ENCODE data around the gene CFAP58.

The CFAP58 gene

DNA sequence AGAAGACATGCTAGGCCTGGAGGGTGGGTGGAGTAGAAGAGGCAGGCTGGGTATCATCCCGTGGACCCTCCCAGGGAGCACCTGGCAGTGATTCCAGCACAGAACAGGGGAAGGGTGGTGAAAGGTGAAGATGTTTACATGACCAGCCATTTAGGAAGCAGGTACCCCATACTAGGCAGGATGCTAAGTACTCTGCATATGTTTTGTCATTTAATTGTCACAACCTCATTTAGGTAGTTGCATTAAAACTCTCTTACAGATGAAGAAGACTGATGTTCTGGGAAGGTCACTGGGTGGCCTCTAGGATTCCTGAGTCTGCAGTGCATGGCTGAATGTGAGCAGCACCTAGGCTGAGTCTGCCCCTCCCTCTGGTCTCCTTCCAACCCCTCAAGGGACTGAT, 30.5 kb upstream of the CFAP58 start:
- no peak for DNase-seq

DNA sequence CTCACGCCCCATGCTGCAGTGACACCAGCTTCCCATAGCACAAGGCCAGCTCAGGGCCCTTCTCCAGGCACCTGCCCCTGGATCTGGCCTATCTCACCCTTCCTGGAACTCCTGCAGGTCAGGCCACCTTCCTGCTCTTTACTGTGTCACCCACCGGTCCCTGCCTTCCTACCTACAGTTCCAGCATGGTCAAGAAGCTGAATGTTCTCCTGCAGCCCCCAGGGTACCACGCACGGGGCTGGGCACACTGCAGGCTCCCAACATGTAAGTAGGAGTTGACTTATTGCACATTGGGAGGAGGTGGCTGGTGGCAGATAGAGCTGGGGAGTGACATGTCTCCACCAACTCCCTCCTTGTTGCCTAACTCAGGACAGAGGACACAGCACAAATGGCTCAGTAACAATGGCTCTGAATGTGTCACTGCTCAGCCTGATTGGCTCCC, 29.9 kb upstream of the CFAP58 start:
- peak; percentile 7 for DNase-seq

DNA sequence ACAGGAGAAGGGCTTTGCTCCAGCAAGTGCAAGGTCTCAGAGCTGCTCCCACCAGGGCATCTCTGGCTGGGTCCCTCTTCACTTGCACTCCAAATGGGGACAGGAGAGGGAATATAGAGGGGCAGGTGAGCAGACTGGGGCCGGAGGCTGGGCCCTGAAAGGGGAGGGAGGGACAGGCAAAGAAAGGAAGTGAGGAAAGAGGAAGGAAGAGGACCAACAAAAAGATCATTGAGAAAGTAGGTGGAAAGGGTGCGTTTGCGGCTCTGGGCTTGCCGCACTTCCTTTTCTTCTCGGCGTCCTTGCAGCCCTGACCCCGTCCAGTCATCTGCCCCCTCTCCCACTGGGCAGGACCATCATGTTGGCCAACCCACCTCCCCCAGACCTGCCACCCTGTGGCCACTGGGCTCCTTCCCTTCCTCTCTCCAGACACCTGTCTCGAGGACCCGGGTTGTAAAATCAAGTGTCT, 29.4 kb upstream of the CFAP58 start:
- peak; percentile 27 for DNase-seq

DNA sequence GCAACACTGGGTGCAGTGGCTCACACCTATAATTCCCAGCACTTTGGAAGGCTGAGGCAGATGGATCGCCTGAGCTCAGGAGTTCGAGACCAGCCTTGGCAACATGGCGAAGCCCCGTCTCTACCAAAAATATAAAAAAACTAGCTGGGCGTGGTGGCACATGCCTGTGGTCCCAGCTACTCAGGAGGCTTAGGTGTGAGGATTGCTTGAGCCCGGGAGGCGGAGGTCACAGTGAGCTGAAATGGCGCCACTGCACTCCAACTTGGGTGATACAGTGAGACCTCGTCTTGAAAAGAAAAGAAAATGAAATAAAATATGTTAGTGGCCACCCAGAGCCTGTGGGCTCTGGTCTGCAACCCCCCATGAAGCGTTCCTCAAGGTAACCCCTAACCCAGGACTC, 28.7 kb upstream of the CFAP58 start:
- DNase-seq, result peak; percentile 9

DNA sequence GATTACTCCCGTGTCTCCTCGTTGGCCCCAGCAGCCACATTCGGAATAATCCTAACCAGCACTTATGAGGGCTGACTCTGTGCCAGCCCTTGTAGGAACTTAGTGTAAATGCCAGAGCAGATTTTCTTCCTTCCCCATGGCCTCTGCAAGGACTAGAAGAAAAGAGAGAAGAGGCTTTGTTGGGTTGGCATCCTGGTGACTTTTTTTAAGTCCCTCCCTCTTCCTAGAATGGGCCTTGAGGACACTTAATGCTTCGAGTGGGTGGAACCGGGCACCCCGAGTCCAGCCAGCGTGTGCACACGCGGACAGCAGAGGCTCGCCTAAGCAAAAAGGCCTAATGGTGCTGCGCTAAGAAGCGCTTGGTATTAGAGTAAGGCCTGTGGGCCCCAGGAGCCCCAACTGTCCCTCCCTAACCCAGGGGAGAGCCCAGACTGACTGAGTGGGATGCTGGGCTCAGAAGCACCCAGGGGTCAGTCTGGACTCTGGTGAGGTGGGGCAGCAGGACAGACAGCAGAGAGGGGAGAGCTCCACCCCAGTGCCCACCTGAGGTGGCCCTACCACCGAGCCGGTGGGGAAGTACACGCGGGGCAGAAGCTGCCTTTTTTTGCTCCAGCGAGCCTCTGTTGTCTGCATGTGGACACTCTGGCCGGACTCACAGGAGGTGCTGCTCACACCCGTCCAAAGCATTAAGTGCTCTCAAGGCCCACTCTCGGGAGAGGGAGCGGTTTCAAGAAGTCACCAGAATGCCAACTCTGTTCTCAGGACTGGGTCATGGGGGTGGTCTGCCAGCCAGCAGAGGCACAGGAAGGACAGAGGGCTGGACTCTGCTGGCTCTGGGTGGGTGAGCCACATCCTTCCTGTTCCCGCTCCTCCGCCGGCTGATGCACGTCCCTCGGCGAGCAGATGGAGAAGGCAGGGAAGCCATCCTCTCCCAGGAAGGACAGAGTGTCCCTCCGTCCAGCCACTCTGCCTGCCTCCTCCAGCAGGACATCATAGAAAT, 27.9 kb upstream of the CFAP58 start:
- DNase-seq, result peak; percentile 30

DNA sequence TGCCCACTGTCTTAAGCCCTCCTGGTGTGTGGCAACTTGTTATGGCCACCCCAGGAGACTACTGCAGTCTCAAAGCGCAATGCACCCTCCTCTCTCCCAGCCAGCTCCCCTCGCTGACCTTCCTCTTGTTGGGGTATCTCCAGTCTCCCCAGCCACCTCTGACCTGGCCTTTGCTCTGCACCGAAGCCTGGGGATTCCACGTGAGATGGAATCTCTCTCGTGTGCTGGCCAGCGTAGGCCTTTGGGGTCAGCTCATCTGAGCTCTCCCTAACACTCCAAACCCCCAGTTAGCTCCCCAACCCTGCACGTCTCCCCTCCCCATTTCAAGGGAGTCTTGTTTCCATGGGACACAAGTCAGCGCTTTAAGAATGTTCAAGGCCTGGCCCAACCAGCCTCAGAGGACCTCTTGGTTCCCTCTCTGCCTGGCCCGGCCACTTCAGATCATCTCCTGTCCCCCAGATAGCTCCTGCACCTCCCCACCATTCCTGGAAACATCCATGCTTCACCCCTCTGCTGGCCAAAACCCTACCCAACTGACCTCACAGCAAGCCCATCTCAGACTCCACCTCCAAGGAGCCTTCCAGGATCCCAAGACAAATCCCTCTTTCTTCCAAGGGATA, 26.5 kb upstream of the CFAP58 start:
- DNase-seq, result no peak

DNA sequence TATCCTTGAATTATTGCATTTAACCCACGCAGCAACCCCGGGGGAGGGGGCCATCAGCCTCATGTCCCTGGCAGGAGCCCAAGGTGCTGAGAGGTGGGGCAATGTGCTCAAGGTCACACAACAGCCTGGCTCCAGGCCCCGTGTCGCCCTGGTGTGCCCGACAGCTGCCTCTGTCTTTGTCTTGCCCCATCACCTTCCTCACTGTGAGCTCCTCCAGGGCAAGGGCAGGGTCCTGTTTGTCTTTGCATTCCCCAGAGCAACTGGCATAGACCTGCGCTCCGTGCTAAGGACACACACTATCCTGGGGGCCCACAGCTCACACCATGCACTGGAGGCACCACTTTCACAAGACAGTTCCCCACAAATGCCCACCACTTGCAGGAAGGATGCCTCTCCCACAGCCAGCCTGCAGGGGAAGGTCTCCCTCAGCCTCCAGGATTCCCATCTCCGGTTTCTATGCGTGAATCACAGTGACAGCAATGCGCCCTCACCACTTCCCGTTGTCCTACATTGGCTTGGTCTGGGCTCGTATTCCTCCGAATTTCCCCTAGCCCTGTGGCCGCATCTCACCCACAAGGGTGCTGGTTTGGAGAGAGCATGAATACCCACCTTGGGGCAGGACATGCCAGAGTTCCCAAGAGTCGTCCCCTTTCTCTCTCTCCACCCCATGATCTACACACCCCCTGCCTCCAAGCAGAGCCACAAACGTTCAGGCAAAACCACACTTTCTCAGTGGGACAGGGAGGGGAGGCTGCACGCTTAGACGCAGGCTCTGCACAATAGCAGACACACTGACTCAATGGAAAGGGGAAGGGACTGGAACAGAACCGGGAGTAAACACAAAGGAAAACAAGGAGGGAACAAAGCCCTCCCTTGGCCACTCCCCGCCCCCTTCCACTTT, 25.6 kb upstream of the CFAP58 start:
- DNase-seq, result peak; percentile 76

DNA sequence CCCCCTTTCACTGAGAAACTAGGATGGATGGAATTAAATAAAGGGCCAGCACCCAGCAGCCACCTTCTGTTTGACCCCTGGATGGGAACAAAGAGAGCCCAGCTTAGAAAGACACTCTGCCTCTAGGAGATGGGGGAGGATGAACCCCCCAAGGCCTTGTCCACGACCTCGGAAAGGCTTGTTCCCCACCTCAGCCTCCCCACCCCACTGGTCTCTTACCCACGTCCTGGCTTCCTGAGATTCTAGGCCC, 25.1 kb upstream of the CFAP58 start:
- no peak for DNase-seq

DNA sequence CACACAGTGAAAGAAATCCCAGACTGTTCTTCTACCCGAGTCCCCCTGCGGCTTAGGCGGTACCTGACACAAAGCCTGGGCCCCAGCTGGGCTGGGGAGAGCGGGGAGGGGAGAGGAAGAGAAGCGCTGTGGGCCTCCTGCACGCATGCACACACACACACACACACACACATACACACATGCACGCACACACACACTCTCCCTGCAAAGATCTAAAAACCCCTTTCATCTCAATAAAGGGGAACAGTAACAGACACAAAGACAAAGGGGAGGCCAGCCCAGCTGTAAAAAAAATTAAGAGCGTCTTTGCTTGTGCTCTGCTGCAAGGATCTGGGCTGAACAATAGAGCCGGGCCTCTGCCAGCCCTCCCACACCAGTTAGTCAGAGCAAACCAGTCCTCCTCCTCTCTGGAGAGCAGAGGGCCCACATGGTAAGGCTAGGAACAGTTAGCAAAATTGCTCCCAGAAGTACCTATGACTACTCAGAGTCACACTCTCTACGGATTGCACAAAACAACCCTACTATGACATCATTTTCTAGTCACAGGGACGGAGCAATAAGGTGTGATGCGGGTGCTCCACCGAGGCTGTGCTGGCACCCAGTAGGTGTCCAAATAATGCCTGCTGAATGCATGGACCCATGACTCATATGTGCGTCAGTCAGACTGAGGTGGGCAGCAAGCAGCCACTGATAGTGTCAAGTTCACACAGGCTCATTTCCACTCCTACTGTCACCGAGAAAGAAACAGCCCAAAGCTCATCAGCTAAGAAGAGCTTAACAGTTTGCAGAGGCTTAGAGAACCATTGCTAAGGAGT, 24.5 kb upstream of the CFAP58 start:
- DNase-seq, result peak; percentile 78

DNA sequence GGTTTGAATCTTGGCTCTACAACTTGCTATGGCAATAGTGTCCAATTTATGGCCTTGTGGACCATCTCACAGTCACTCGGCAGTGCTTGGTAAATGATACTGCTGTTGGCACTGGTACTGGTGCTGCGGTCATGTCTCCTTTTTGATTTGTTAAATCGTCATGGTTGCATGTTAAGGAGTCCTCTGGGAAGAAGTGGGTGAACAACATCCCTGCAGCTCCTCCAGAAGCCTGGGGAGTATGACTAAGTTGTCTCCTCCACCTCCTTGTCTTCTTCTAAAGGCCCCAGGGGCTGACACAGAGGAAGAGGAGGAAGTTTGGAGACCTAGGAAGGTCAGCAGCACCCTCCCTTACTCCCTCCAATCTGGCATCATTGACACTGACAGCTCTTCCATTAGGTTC, 23.9 kb upstream of the CFAP58 start:
- no peak for DNase-seq

DNA sequence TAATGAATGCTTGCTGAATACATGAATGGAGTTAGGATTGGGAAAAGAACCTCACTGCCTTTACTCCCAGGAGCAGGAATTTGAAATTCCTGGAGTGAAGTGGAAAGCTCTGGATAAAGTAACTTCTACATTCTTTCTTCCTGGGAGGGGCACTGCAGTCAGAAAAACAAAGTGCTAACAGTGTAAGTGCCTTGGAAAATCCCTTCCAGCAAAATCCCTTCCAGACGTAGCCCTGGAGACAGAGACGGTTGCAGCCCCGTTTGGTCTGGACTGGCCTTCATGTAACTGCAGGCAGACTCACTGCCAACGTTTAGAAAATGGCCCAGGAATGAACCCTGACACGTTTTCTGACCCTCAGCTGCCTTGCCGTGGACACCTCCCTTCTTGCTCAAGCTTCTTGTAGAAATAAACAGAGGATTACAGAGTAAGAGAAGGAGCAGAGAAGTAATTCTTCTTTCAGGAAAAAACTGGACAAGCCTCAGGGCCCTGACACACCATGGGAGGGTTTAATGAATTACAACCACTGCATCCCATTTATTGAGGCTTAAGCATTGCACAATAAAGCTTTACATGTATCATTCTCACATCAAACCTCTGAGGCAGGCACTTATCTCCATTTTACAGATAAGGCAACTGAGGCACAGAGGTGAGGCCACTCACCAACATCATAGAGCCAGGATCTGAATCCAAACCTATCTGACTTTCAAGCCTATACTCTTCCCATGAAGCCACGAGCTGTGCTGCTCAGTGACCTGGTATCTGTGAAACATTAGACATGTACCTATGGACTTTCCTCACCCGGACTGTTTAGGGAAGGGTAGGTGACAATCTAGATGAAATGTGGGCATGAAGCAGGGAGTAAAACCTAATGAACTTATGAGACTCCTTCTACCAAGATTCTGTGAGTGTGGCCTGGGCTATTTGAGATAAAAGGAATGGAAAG, 23.2 kb upstream of the CFAP58 start:
- peak; percentile 91 for DNase-seq

DNA sequence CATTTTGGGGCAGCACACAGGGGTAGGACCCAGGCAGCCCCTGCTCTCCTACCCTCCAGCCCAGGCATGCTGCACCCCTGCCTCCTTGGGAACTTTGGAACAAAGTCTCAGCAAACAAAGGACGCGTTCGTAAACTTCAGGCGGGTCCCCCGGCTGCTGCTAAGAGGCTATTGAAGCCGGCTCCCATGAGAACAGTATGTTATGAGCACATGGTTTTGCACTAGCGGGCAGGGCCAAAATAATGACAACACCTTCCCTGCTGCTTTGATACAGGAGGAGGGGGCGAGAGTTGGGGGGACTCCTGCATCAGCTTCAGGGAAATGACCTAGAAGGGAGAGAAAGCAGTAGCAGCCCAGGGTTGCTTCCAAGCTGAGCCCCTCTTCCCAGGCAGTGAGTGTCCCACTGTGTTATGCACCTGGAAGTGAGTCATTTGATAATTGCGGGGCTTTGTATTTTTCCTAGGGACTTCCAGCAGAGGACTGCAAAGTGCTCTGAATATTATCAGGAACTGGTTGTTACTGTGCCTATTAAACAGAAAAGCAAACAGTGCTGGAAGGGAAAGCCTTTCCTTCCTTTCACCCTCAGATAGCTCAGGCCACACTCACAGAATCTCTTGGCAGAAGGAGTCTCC, 22.3 kb upstream of the CFAP58 start:
- DNase-seq, result no peak

DNA sequence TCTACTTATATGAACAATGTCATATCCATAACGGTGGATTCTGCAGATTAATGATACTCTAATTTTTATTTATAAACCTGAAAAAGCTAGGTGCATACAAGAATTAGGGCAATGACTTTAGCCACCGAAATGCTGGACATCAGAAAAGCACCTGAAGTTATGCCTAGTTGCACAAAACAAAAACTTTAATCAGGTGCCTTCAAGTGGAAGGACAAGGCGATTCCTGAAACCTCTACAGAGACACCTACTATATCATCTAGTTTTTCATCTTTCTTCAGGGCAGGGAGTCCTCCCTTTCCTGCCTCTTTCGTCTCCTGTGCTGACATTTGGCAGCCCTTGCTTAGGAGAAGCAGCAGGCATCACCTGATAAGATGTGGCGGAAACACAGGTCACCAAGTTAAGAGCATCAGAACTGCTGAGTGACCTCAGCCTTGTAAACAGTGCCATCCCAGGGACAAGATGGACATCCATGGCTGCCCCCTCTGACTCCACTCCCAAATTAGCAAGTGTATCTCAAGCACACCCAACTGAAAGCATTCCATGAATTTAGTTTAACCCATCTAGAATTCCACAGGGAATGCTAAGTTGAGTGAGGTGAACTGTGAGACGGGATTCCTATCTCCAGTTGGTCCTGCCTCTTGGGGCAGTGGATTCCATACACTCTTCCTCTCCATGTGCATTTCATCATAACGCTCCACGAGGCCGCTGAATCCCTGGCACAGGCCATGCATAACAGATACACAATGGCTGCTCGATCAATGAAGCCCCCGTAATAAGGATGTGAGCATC, 21.2 kb upstream of the CFAP58 start:
- no peak for DNase-seq

DNA sequence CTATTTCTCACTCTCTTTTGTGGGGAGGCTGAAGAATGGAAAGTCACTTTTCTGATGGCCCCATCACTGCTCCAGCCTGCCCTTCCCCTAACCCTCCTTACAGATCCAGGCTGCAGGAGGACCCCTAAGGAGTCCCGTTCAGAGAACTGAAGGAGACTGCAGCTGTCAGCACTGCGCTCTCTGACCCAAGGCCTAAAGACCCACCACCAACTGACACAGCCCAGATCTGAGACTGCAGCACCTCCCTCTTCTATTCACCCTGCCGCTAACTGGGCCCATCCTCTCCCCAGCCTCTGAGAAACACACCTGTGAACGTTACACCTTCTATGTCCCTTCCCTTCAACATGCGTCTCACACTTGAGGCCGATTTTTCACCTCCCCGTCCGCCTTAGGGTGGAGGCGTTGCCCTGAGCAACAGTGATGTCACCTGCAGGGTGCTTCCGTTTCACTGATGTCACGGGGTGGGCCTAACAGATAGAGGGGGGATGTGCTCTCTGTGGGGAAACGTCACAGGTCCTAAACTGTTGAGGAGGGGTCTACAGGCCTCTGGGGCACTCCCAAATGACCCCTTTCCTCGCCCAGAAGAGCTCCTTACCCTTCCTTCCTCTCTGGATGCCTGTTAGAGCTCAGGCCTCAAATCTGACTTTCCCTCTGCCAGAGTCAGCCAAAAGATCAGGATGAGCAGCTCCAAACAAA, 20.5 kb upstream of the CFAP58 start:
- no peak for DNase-seq

DNA sequence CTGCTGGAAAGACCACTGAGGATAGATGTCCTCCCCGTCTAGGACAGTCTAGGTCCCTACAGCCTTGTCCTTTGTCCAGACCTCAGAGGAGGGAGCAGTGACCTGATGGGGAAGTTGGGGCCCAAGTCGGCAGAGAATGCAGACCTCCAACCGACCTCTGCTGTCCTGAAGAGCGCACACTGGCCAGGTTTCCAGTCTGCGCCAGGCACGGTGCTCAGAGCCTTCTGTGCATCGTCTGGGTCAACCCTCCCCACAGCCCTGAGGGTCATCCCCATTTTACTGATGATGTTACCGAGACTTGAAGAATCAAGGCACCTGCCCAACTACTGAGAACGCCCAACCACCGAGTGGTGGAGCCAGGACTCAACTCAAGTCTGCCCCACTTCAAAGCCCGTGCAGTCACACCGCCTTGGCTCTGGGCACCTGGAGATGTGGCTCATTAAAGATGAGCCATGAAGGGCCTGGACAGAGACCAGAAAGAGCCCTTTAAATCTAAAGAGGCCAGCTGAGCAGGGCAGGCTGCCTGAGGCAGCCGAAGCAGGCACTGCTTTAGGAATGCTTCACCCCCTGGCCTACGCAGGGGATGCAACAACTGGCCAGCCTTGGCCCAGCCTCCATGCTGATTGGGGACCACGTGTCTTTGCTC, 19.8 kb upstream of the CFAP58 start:
- DNase-seq, result no peak

DNA sequence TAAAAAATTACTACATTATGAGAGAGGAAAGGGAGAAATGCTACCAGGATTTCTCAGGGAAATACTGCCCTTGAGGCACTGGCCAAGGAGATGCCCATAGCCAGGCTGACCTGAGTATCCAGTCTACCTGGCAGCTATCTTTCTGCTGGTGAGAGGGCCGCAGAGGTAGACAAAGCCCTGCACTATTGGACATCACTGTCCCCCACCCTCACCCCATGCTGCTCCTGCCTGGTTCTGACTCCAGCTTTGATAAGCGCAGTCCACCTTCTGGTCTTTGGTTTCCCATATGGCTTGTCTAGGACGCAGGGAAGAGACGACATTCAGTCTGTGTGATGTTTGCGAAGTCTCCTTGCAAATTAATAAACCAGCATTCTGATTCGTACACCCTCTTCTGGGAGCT, 19.1 kb upstream of the CFAP58 start:
- DNase-seq, result no peak

DNA sequence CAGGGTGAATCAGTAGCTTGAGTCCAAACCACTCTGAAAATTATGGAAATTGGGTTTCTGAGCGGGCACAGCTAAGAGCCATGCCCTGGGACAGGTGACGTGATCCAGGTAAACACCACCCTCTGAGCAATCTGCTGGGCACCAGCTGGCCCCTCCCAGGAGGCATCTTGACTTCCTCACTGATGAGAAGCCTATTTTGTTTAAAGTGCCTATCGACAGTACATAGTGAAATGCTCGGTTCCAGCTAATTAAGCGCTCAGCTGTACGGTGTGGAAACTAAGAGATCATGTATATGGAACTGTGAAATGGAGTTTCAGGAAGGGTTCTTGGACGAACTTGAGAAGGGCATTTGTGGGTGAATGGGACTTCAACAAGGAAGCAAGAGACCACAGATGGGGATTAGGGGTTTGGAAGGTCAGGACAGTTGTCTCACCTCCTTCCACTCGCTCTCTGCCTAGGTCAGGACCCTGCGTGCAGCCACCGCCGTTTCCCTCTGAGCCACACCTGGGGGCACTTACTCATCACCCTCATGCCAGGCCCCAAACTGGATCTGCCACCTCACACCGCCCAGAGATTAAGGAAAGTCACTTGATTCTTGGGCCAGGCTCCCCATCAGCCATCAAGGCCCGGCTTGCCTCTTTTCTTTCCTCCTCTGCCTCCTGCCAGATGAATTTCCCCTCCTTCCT, 18.5 kb upstream of the CFAP58 start:
- no peak for DNase-seq

DNA sequence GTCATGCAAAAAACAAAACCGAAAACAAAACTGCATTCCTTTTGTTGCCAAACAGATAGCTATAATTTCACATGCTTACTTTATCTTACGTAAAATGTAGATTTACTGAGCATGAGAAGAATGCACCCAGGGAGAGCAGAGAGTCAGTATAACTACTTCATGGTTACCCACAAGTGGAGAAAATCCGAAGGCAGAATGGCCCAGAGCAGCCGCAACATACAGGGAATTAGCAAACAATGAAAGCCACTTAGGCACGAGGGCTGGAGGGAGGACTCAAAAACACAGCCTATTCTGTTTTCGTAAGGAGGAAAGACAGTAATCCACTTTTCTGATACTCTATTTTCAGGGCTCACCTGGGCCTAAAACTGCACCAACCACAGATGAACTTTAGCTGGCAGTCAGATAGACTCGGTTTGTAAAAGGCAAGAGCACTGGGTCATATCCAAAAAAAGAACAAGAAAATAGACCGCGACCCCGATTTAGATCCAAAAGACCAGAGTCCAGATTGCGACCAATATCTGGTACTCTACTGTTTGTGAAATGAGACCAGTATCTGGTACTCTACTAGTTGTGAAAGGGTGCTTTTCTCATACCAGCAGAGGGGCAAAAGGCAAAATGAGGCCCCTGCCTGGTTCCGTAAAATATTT, 16.7 kb upstream of the CFAP58 start:
- DNase-seq, result no peak

Measured in right hindlimb (tissue), 1 donor.